ENCODE data around the gene ALG9.

GRCh38 chr11:111870522-111870885 is 877 bp downstream of the ALG9 start:
- TF ChIP-seq CTCF (IDR thresholded peaks at IDR 0.05; ENCODE audit: low read depth, low read length), result no peak
- no peak for TF ChIP-seq EZH2phosphoT487 (IDR thresholded peaks at IDR 0.05; ENCODE audit: low read depth)
